ENCODE measurements around the gene TMEM169. TPM values are rescaled to one million over a fixed set of nuclear protein-coding genes. Genes with fewer than 3 reads are reported as not detected.

Gene TMEM169, protein sequence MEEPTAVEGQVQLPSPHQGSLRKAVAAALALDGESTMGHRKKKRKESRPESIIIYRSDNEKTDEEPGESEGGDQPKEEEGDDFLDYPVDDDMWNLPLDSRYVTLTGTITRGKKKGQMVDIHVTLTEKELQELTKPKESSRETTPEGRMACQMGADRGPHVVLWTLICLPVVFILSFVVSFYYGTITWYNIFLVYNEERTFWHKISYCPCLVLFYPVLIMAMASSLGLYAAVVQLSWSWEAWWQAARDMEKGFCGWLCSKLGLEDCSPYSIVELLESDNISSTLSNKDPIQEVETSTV
- total RNA-seq (2021; ENCODE audit: unreplicated experiment) (0.74 TPM), Bru-seq, nascent RNA (percentile 41 among the genes with signal in this experiment), BruChase-seq, experiment 1, labeled RNA remaining after a 2-hour chase (percentile 46 among the genes with signal in this experiment), BruChase-seq, experiment 2, labeled RNA remaining after a 6-hour chase (percentile 35 among the genes with signal in this experiment)
- polyA plus RNA-seq (2012; ENCODE audit: insufficient read length) = 1.6 TPM
- long read RNA-seq, partial matches to known transcripts = 0 of 1 reads
- long read RNA-seq, other reads (novel, unspliced or antisense) = 1 of 1 reads

DNA sequence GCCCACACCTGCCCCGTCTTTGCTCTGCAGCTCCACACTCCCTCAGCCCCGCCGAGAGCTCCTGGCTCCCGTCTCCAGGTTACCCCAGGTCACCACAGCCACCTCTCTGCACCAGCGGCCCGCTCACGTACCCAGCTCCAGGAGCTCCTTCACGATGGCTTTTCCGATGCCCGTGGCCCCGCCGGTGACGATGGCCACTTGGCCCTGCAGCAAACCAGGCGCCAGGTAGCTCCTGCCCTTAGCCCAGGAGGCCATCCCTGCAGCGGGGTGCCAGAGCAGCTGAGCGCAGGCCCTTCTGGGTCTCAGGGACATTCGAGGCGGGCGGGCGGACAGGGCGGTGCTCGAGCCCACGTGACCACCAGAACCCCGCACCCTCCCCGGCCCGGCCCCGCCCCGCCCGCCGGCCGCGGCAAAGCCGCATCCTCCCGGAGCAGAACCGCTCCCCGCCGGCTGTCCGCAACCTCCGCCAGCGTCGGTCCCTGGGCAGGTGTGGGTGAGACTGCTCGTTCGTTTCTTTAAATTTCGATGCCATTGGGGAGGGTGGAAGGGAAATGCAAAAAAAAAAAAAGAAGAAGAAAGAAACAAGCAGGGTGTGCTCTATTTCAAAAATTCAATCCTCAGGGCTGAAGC is at the start of gene TMEM169, which contains the start of gene PECR:
TSS of gene TMEM169 (plus strand) at position 433 of the 630 bp plus-strand sequence. CDS start 14,045 bp downstream, outside the sequence.
TSS of gene PECR (minus strand) at position 323 of the 630 bp plus-strand sequence. CDS start at position 255, 68 bp downstream.
- POLR2A ChIA-PET = no interaction called here
- no TSS peak for BruUV-seq (replicated peaks)
- H3K27ac ChIP-seq (ENCODE audit: low read length) = peak within 1 kb of the TSS; percentile 84

DNA sequence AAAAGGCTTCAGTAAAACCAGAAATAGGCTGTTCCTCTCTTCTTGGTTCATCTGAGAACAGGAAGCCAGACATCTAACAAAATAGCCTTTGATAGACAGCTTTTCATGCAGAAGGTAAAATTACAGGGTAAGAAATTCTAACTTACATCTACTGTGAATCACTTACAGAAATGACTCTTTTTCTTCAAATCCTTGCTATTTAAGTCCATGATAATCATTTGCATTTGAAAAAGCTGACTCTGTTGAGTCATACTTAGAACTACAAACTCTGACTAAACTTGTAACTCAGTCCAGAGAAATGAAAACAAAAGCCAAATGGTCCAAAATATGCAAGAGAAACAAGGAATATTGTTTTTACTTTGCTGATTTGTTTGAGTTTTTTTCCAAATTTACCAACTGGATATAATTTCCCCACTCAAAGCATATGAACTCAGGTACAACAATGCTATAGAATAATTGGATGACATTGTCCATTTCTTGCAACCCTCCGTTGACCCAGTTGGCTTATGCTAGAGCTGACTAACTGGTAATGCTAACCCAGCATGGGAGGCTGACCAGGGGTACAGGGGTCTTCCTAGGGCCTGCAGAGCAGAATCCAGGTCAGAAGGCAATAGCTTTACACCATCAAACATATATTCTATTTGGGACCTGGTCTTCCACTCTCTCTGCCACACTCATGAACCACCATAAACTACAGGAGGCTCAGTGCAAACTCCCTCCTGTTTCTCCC is 49.6 kb upstream of the TMEM169 start:
- H3K36me3 ChIP-seq (ENCODE audit: control insufficient read depth, insufficient read depth, low read length) = no peaks in the 10 kb centered on the region
- no peak for DNase-seq (ENCODE audit: low read depth, low spot score)
- H3K9me3 ChIP-seq (ENCODE audit: control insufficient read depth, insufficient read depth, low read depth, low read length) = no peaks in the 10 kb centered on the region
- ChIA-PET CTCF (no interaction called here), POLR2A (no interaction called here)
- no peaks in the 10 kb centered on the region for H3K4me1 ChIP-seq (ENCODE audit: control insufficient read depth, insufficient read depth, low read length)
- no peaks in the 10 kb centered on the region for H3K27me3 ChIP-seq (ENCODE audit: control insufficient read depth, insufficient read depth, low read length)
- intact Hi-C loops (cut with micrococcal nuclease; ENCODE audit: unreplicated experiment) = no loop called here
- in situ Hi-C loops (cut with HindIII; ENCODE audit: low pct_unique_long_range_greater_than_20kb, low sequenced_read_pairs) = no loop called here
- ATAC-seq = no peak
- no peak overlapping the region for H3K4me3 ChIP-seq (ENCODE audit: low read depth in 2 of 2, low read length in 2 of 2)
- BruUV-seq (replicated peaks) = no TSS peak
- no peak for TF ChIP-seq POLR2AphosphoS5 (IDR thresholded peaks at IDR 0.05; ENCODE audit: low read depth, low read length)
- TF ChIP-seq SIN3A (IDR thresholded peaks at IDR 0.05; ENCODE audit: borderline replicate concordance, insufficient read depth, low read depth, low read length) = no peak
- TF ChIP-seq, protein P1, sequence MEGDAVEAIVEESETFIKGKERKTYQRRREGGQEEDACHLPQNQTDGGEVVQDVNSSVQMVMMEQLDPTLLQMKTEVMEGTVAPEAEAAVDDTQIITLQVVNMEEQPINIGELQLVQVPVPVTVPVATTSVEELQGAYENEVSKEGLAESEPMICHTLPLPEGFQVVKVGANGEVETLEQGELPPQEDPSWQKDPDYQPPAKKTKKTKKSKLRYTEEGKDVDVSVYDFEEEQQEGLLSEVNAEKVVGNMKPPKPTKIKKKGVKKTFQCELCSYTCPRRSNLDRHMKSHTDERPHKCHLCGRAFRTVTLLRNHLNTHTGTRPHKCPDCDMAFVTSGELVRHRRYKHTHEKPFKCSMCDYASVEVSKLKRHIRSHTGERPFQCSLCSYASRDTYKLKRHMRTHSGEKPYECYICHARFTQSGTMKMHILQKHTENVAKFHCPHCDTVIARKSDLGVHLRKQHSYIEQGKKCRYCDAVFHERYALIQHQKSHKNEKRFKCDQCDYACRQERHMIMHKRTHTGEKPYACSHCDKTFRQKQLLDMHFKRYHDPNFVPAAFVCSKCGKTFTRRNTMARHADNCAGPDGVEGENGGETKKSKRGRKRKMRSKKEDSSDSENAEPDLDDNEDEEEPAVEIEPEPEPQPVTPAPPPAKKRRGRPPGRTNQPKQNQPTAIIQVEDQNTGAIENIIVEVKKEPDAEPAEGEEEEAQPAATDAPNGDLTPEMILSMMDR (IDR thresholded peaks at IDR 0.05) = no peak
- TF ChIP-seq, protein P2, sequence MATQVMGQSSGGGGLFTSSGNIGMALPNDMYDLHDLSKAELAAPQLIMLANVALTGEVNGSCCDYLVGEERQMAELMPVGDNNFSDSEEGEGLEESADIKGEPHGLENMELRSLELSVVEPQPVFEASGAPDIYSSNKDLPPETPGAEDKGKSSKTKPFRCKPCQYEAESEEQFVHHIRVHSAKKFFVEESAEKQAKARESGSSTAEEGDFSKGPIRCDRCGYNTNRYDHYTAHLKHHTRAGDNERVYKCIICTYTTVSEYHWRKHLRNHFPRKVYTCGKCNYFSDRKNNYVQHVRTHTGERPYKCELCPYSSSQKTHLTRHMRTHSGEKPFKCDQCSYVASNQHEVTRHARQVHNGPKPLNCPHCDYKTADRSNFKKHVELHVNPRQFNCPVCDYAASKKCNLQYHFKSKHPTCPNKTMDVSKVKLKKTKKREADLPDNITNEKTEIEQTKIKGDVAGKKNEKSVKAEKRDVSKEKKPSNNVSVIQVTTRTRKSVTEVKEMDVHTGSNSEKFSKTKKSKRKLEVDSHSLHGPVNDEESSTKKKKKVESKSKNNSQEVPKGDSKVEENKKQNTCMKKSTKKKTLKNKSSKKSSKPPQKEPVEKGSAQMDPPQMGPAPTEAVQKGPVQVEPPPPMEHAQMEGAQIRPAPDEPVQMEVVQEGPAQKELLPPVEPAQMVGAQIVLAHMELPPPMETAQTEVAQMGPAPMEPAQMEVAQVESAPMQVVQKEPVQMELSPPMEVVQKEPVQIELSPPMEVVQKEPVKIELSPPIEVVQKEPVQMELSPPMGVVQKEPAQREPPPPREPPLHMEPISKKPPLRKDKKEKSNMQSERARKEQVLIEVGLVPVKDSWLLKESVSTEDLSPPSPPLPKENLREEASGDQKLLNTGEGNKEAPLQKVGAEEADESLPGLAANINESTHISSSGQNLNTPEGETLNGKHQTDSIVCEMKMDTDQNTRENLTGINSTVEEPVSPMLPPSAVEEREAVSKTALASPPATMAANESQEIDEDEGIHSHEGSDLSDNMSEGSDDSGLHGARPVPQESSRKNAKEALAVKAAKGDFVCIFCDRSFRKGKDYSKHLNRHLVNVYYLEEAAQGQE (IDR thresholded peaks at IDR 0.05; ENCODE audit: insufficient read depth in 1 of 2, low read depth in 2 of 2, low read length in 1 of 2) = no peak
- TF ChIP-seq TCF7L2 (IDR thresholded peaks at IDR 0.05; ENCODE audit: low read depth, low read length) = no peak
- H3K27ac ChIP-seq (ENCODE audit: low read length) = no peak overlapping the region

More for the DNA sequence above, at the start of gene TMEM169, which contains the start of gene PECR:
- in situ Hi-C loops (cut with HindIII; ENCODE audit: low pct_unique_long_range_greater_than_20kb, low sequenced_read_pairs) = no loop called here
- peaks cover 11% of the 10 kb centered on the region; the same call in 1 of the 2 replicates for H3K4me1 ChIP-seq (ENCODE audit: control insufficient read depth, insufficient read depth, low read length)
- intact Hi-C loops (cut with micrococcal nuclease; ENCODE audit: unreplicated experiment) = no loop called here
- H3K36me3 ChIP-seq (ENCODE audit: control insufficient read depth, insufficient read depth, low read length) = no peaks in the 10 kb centered on the region
- H3K27me3 ChIP-seq (ENCODE audit: control insufficient read depth, insufficient read depth, low read length) = no peaks in the 10 kb centered on the region
- TF ChIP-seq SIN3A (IDR thresholded peaks at IDR 0.05; ENCODE audit: borderline replicate concordance, insufficient read depth, low read depth, low read length) = no peak
- TF ChIP-seq, protein P2 (IDR thresholded peaks at IDR 0.05; ENCODE audit: insufficient read depth in 1 of 2, low read depth in 2 of 2, low read length in 1 of 2) = no peak
- TF ChIP-seq POLR2AphosphoS5 (IDR thresholded peaks at IDR 0.05; ENCODE audit: low read depth, low read length) = peak; percentile 58
- TF ChIP-seq, protein P1 (IDR thresholded peaks at IDR 0.05) = no peak
- DNase-seq (ENCODE audit: low read depth, low spot score) = no peak
- no peaks in the 10 kb centered on the region for H3K9me3 ChIP-seq (ENCODE audit: control insufficient read depth, insufficient read depth, low read depth, low read length)
- peak; percentile 99 for ATAC-seq
- peak within 1 kb of the TSS; percentile 59 to 86 for H3K4me3 ChIP-seq (ENCODE audit: low read depth in 2 of 2, low read length in 2 of 2)
- CTCF ChIA-PET = interaction anchor here (0.6 to 1.1 kb wide), 2 partner anchors 46 to 113 kb away, joined by 3 to 5 read pairs; no protein-coding TSS in a partner anchor

Data from Panc1 (cell line).